ENCODE results near the gene RBM8A. TPM values are rescaled to one million over a fixed set of nuclear protein-coding genes. Genes with fewer than 3 reads are reported as not detected.
A peak's percentile ranks its signal among the peaks of the same experiment; 100 is the strongest.

The RBM8A gene
- total and polyA plus RNA-seq, 9 of the 15 experiments (the other 6 are each of a cell fraction or from before 2014, with no cell fraction given) = 215 to 1,035 (median 291) TPM

DNA sequence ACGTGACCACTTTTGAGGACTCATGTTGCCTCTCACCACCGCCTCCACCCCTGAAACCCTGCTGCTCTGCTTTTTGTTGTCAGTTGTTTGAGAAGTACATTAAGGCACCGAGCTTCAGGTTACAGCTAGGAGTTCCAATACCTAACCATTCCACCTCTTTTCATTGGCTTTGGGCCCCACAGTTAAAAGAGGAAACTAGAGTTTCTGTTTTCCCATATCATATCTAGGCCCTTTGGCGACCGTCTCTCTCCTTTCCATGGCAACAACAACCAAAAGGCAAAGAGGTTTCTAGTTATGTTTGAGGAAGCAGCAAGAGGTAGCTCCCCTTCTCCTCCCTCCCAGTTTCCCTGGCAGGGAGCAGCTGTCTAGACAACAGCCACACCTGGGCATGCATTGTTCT lies 47.5 kb downstream of the RBM8A start (continued):
- TF ChIP-seq GABPA (tag; conservative IDR thresholded peaks at IDR 0.05; ENCODE audit: low read depth) = no peak
- no peak for TF ChIP-seq GATA2 (CRISPR knock-in tag; IDR thresholded peaks at IDR 0.05)
- no peak for TF ChIP-seq NR2C1 (IDR thresholded peaks at IDR 0.05)
- no peak for TF ChIP-seq NR2C1 (tag; IDR thresholded peaks at IDR 0.05)
- no peak for TF ChIP-seq PCBP1 (IDR thresholded peaks at IDR 0.05; ENCODE audit: low read depth, low read length, poor library complexity, severe bottlenecking)
- TF ChIP-seq, protein P1, sequence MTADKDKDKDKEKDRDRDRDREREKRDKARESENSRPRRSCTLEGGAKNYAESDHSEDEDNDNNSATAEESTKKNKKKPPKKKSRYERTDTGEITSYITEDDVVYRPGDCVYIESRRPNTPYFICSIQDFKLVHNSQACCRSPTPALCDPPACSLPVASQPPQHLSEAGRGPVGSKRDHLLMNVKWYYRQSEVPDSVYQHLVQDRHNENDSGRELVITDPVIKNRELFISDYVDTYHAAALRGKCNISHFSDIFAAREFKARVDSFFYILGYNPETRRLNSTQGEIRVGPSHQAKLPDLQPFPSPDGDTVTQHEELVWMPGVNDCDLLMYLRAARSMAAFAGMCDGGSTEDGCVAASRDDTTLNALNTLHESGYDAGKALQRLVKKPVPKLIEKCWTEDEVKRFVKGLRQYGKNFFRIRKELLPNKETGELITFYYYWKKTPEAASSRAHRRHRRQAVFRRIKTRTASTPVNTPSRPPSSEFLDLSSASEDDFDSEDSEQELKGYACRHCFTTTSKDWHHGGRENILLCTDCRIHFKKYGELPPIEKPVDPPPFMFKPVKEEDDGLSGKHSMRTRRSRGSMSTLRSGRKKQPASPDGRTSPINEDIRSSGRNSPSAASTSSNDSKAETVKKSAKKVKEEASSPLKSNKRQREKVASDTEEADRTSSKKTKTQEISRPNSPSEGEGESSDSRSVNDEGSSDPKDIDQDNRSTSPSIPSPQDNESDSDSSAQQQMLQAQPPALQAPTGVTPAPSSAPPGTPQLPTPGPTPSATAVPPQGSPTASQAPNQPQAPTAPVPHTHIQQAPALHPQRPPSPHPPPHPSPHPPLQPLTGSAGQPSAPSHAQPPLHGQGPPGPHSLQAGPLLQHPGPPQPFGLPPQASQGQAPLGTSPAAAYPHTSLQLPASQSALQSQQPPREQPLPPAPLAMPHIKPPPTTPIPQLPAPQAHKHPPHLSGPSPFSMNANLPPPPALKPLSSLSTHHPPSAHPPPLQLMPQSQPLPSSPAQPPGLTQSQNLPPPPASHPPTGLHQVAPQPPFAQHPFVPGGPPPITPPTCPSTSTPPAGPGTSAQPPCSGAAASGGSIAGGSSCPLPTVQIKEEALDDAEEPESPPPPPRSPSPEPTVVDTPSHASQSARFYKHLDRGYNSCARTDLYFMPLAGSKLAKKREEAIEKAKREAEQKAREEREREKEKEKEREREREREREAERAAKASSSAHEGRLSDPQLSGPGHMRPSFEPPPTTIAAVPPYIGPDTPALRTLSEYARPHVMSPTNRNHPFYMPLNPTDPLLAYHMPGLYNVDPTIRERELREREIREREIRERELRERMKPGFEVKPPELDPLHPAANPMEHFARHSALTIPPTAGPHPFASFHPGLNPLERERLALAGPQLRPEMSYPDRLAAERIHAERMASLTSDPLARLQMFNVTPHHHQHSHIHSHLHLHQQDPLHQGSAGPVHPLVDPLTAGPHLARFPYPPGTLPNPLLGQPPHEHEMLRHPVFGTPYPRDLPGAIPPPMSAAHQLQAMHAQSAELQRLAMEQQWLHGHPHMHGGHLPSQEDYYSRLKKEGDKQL (CRISPR knock-in tag; IDR thresholded peaks at IDR 0.05; ENCODE audit: borderline replicate concordance) = no peak
- TF ChIP-seq, protein P2, sequence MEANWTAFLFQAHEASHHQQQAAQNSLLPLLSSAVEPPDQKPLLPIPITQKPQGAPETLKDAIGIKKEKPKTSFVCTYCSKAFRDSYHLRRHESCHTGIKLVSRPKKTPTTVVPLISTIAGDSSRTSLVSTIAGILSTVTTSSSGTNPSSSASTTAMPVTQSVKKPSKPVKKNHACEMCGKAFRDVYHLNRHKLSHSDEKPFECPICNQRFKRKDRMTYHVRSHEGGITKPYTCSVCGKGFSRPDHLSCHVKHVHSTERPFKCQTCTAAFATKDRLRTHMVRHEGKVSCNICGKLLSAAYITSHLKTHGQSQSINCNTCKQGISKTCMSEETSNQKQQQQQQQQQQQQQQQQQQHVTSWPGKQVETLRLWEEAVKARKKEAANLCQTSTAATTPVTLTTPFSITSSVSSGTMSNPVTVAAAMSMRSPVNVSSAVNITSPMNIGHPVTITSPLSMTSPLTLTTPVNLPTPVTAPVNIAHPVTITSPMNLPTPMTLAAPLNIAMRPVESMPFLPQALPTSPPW (CRISPR knock-in tag; IDR thresholded peaks at IDR 0.05) = peak; percentile 36; the same call in 1 of the 2 replicates
- TF ChIP-seq TAL1 (IDR thresholded peaks at IDR 0.05) = no peak
- TF ChIP-seq, protein P3, sequence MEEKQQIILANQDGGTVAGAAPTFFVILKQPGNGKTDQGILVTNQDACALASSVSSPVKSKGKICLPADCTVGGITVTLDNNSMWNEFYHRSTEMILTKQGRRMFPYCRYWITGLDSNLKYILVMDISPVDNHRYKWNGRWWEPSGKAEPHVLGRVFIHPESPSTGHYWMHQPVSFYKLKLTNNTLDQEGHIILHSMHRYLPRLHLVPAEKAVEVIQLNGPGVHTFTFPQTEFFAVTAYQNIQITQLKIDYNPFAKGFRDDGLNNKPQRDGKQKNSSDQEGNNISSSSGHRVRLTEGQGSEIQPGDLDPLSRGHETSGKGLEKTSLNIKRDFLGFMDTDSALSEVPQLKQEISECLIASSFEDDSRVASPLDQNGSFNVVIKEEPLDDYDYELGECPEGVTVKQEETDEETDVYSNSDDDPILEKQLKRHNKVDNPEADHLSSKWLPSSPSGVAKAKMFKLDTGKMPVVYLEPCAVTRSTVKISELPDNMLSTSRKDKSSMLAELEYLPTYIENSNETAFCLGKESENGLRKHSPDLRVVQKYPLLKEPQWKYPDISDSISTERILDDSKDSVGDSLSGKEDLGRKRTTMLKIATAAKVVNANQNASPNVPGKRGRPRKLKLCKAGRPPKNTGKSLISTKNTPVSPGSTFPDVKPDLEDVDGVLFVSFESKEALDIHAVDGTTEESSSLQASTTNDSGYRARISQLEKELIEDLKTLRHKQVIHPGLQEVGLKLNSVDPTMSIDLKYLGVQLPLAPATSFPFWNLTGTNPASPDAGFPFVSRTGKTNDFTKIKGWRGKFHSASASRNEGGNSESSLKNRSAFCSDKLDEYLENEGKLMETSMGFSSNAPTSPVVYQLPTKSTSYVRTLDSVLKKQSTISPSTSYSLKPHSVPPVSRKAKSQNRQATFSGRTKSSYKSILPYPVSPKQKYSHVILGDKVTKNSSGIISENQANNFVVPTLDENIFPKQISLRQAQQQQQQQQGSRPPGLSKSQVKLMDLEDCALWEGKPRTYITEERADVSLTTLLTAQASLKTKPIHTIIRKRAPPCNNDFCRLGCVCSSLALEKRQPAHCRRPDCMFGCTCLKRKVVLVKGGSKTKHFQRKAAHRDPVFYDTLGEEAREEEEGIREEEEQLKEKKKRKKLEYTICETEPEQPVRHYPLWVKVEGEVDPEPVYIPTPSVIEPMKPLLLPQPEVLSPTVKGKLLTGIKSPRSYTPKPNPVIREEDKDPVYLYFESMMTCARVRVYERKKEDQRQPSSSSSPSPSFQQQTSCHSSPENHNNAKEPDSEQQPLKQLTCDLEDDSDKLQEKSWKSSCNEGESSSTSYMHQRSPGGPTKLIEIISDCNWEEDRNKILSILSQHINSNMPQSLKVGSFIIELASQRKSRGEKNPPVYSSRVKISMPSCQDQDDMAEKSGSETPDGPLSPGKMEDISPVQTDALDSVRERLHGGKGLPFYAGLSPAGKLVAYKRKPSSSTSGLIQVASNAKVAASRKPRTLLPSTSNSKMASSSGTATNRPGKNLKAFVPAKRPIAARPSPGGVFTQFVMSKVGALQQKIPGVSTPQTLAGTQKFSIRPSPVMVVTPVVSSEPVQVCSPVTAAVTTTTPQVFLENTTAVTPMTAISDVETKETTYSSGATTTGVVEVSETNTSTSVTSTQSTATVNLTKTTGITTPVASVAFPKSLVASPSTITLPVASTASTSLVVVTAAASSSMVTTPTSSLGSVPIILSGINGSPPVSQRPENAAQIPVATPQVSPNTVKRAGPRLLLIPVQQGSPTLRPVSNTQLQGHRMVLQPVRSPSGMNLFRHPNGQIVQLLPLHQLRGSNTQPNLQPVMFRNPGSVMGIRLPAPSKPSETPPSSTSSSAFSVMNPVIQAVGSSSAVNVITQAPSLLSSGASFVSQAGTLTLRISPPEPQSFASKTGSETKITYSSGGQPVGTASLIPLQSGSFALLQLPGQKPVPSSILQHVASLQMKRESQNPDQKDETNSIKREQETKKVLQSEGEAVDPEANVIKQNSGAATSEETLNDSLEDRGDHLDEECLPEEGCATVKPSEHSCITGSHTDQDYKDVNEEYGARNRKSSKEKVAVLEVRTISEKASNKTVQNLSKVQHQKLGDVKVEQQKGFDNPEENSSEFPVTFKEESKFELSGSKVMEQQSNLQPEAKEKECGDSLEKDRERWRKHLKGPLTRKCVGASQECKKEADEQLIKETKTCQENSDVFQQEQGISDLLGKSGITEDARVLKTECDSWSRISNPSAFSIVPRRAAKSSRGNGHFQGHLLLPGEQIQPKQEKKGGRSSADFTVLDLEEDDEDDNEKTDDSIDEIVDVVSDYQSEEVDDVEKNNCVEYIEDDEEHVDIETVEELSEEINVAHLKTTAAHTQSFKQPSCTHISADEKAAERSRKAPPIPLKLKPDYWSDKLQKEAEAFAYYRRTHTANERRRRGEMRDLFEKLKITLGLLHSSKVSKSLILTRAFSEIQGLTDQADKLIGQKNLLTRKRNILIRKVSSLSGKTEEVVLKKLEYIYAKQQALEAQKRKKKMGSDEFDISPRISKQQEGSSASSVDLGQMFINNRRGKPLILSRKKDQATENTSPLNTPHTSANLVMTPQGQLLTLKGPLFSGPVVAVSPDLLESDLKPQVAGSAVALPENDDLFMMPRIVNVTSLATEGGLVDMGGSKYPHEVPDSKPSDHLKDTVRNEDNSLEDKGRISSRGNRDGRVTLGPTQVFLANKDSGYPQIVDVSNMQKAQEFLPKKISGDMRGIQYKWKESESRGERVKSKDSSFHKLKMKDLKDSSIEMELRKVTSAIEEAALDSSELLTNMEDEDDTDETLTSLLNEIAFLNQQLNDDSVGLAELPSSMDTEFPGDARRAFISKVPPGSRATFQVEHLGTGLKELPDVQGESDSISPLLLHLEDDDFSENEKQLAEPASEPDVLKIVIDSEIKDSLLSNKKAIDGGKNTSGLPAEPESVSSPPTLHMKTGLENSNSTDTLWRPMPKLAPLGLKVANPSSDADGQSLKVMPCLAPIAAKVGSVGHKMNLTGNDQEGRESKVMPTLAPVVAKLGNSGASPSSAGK (IDR thresholded peaks at IDR 0.05) = no peak
- no peak for TF ChIP-seq ZNF583 (CRISPR knock-in tag; IDR thresholded peaks at IDR 0.05)

All from K562 (cell line).